RWPE1 (cell line): ENCODE measurements around the gene ANKRD62.
A peak's percentile ranks its signal among the peaks of the same experiment; 100 is the strongest.
"Not testable (repeated sequence)": the region's sequence is repeated elsewhere in the genome, so short reads cannot be mapped to it uniquely, and the experiment has no call there.

Experiments used
- CTCF ChIA-PET: fragments of 350-600 bp; sonication (Branson Sonifier 250); formaldehyde crosslinking; extraction: SDS; loops from one replicate; lab custom pipeline; 2021; lab: Yijun Ruan, JAX
- POLR2A ChIA-PET: fragments of 400-600 bp; formaldehyde crosslinking; extraction: SDS; loops from one replicate; lab custom pipeline; 2020; ENCODE audit warnings: antibody characterized with exemption; ENCODE audit not compliant: low non-redundant PET; lab: Yijun Ruan, JAX
- DNase-seq: peaks from one replicate; pipeline ENCODE4 v3.0.0; 2012; ENCODE audit warnings: low spot score
- H3K27ac ChIP-seq: fragments of 450-650 bp; 2 replicates; pipeline ENCODE4 v1.5.1; 2017
- CTCF ChIP-seq: fragments of 450-650 bp; conservative IDR thresholded peaks from 2 replicates; pipeline ENCODE4 v1.5.1; 2017; ENCODE audit warnings: low read depth, mild to moderate bottlenecking

The ANKRD62 gene

GRCh38 chr18:12074736-12075135, 18.9 kb upstream of the ANKRD62 start:
- ChIA-PET POLR2A (no interaction called here), CTCF (interaction anchor here (0.6 kb wide), 1 partner anchor 172 kb away, joined by 3 read pairs; no protein-coding TSS in a partner anchor)
- no peak for DNase-seq
- H3K27ac ChIP-seq, result no peak overlapping the region
- TF ChIP-seq CTCF, result no peak

- no peak for TF ChIP-seq CTCF
- CTCF ChIA-PET, result no interaction called here
Measured at GRCh38 chr18:12076424-12077140, 17.1 kb upstream of the ANKRD62 start.

DNA sequence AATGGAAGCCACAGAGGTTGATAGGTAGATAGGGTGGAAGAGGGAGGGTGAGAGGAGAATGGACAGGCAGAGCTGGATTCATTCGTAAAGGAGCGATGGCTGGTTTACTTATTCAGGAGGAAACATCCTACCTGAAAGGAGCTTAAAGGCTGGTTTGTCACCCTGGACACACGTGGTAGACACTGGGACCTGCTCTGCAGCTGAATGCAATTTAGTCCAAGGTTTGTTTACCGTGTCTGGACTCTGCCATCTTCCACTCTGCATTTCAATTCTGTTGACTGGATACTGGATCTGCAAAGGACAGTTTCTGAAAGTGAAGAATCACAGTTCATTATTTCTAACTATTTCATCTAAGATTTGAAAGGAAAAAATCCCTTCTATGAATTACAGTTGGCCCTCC, 15.6 kb upstream of the ANKRD62 start:
- POLR2A ChIA-PET, DNase-seq, CTCF ChIA-PET, H3K27ac ChIP-seq: not testable (repeated sequence)

More at GRCh38 chr18:12076424-12077140, 17.1 kb upstream of the ANKRD62 start:
- POLR2A ChIA-PET, result no interaction called here
- DNase-seq, result peak; percentile 18
- no peak overlapping the region for H3K27ac ChIP-seq

DNA sequence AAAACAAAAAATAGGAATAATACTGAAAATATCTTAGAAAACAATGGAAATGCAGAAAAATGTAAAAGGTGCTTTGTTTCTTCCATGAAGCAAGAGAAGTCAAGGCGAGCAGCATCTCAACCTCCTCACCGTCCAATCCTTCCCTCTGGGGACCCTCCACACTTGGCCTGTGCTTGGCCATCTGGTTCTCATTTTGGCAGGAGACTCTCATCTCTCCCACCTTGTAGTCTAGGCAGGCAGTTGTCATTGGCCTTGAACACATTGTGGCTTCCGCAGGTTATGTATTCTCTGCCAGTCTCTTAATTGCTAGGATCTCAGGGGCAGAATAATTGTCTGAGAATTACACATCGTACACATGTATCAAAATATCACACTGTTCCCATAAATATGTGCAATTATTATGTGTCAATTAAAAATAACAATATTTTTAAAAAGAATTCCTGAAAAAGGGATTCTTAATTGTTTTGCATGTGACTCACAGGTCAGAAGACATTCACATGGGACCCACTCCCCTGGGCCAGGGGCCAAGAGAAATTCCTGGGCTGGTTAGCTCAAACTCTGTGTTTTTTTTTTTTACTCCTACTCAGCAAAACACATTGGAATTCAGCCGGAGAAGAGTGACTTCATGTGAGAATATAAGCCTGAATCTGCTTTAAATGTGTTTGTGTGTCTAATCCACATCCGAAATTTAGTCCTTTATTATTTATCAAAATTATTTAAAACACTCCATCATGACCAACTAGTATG, 14.0 kb upstream of the ANKRD62 start:
- ChIA-PET CTCF (no interaction called here), POLR2A (no interaction called here)
- DNase-seq, result no peak
- H3K27ac ChIP-seq, result no peak overlapping the region
- no peak for TF ChIP-seq CTCF

DNA sequence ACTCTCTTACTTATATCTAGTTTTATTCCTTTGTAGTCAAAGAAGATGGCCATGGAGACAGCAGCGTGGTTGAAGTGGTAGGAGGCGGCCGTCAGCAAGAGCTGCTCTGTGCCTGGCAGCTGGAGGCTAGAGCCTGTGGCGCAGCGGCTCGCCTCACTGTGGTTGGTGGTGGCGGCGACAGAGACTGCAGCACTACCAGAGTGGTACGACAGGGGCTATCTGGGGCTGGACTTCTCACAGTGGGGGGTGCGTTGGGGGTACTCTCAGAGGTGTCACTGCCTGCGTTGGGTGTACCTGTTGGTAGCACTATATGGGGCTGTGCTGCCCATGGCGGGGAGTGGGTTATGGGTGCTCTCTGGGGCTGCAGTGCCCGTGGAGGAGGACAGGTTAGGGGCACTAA, 8.5 kb upstream of the ANKRD62 start:
- TF ChIP-seq CTCF, result no peak
- POLR2A ChIA-PET, result no interaction called here
- no peak for DNase-seq
- CTCF ChIA-PET, result no interaction called here
- no peak overlapping the region for H3K27ac ChIP-seq

DNA sequence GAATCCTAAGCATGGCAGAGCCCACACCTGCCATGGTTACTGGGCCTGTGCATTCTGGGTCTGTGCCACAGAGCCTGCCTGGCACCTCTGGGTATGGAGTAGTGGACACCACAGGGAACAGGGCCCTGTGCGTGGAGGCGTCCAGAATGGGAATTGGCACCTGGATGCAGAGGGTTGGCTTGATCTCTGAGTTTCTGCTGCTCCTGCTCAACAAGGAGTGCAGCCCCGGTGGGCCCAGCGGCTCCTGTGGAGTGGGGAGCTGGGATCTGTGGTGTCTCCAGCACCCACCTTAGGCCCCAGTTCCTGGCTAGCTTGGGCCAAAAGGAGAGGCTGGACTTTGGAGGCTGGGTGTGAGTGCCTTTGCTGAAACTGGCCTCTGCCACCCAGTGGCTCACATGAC, 7.9 kb upstream of the ANKRD62 start:
- ChIA-PET CTCF (interaction anchor here (0.7 kb wide), 1 partner anchor 223 kb away, joined by 3 read pairs; no protein-coding TSS in a partner anchor), POLR2A (interaction anchor here (0.5 kb wide), 1 partner anchor 106 kb away, joined by 3 read pairs; no protein-coding TSS in a partner anchor)
- no peak for DNase-seq
- no peak overlapping the region; the same call in 1 of the 2 replicates for H3K27ac ChIP-seq
- TF ChIP-seq CTCF, result no peak
